Measurements from ENCODE around the gene ANKRD29. TPM values are rescaled to one million over a fixed set of nuclear protein-coding genes. Genes with fewer than 3 reads are reported as not detected.

ANKRD29 gene
- total RNA-seq, 1 experiment from 2014 or later: 2.4 TPM

GRCh38 chr18:23618862-23619387 is 43.8 kb downstream of the ANKRD29 start:
- H3K27me3 Mint-ChIP-seq (ENCODE audit: insufficient read depth, unreplicated experiment): peaks cover 12% of the 10 kb centered on the region
- H3K4me1 Mint-ChIP-seq (ENCODE audit: insufficient read depth, unreplicated experiment): peaks cover 6% of the 10 kb centered on the region
- no peak overlapping the region for H3K27ac Mint-ChIP-seq (ENCODE audit: low read depth, unreplicated experiment)
- ChIA-PET CTCF (interaction anchor here (12.6 kb wide), 1 partner anchor 84 kb away, joined by 211 read pairs; no protein-coding TSS in a partner anchor), POLR2A (interaction anchor here (0.6 to 0.7 kb wide), 3 partner anchors 10 to 28 kb away, joined by 3 read pairs; no protein-coding TSS in a partner anchor)
- H3K4me3 Mint-ChIP-seq (ENCODE audit: unreplicated experiment): no peak overlapping the region
- DNase-seq (ENCODE audit: unreplicated experiment): no peak
- H3K9me3 Mint-ChIP-seq (ENCODE audit: unreplicated experiment): no peaks in the 10 kb centered on the region
- TF ChIP-seq, protein P1, sequence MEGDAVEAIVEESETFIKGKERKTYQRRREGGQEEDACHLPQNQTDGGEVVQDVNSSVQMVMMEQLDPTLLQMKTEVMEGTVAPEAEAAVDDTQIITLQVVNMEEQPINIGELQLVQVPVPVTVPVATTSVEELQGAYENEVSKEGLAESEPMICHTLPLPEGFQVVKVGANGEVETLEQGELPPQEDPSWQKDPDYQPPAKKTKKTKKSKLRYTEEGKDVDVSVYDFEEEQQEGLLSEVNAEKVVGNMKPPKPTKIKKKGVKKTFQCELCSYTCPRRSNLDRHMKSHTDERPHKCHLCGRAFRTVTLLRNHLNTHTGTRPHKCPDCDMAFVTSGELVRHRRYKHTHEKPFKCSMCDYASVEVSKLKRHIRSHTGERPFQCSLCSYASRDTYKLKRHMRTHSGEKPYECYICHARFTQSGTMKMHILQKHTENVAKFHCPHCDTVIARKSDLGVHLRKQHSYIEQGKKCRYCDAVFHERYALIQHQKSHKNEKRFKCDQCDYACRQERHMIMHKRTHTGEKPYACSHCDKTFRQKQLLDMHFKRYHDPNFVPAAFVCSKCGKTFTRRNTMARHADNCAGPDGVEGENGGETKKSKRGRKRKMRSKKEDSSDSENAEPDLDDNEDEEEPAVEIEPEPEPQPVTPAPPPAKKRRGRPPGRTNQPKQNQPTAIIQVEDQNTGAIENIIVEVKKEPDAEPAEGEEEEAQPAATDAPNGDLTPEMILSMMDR (IDR thresholded peaks at IDR 0.05; ENCODE audit: unreplicated experiment): no peak
- BruUV-seq (replicated peaks): no TSS peak
- H3K36me3 Mint-ChIP-seq (ENCODE audit: insufficient read depth, unreplicated experiment): no peaks in the 10 kb centered on the region
- intact Hi-C loops (cut with micrococcal nuclease): no loop called here

DNA sequence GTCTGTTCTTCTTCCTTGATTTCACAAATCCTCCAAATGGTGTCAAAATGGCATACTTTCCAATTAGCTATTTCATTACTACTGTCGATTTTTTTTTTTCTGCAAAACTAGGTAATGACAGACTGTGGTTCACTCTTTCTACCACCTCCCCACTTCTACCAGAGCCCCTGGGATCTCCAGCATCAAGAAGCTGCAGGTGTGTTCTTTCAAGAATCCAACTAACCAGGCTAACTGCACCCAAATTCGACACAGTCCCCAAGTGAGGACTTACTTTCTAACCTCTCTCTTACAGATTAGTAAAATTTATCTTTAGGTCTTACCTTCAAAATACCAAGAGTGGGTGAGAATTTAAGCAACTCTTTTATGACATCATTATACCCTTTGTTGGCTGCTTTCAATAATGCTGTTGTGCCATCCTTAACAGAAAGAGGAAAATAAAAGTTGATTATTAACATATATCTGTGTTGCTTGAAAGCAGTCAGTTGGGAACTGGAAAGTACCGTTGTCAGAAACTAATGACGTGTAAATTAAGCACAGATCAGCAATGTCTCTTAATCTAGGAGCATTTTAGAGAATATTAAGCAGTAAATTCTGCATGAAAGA is 45.2 kb downstream of the ANKRD29 start:
- intact Hi-C loops (cut with micrococcal nuclease): no loop called here
- no peaks in the 10 kb centered on the region for H3K36me3 Mint-ChIP-seq (ENCODE audit: insufficient read depth, unreplicated experiment)
- CTCF ChIA-PET: interaction anchor here (0.9 to 12.6 kb wide), 4 partner anchors 8 to 195 kb away, joined by 3 to 211 read pairs (median 3); no protein-coding TSS in a partner anchor
- TF ChIP-seq, protein P1 (IDR thresholded peaks at IDR 0.05; ENCODE audit: unreplicated experiment): no peak
- no peak for DNase-seq (ENCODE audit: unreplicated experiment)
- POLR2A ChIA-PET: no interaction called here
- H3K4me3 Mint-ChIP-seq (ENCODE audit: unreplicated experiment): no peak overlapping the region
- no TSS peak for BruUV-seq (replicated peaks)
- H3K4me1 Mint-ChIP-seq (ENCODE audit: insufficient read depth, unreplicated experiment): peaks cover 6% of the 10 kb centered on the region
- H3K27ac Mint-ChIP-seq (ENCODE audit: low read depth, unreplicated experiment): no peak overlapping the region
- peaks cover 12% of the 10 kb centered on the region for H3K27me3 Mint-ChIP-seq (ENCODE audit: insufficient read depth, unreplicated experiment)
- no peaks in the 10 kb centered on the region for H3K9me3 Mint-ChIP-seq (ENCODE audit: unreplicated experiment)

DNA sequence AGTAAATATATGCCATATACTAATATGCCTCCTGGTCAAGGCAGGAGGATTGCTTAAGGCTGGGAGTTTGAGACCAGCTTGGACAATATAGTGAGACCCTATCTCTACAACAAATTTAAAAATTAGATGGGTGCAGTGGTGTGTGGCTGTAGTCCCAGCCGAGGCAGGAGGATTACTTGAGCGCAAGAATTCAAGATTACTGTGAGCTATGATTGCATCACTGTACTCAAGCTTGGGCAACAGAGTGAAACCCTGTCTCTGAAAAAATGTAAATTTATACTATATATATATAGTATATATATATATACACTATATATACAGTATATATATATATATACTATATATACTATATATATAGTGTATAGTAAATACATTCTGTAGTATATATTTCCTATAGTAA is 46.5 kb downstream of the ANKRD29 start:
- POLR2A ChIA-PET: no interaction called here
- Mint-ChIP-seq H3K27me3 (ENCODE audit: insufficient read depth, unreplicated experiment) (peaks cover 4% of the 10 kb centered on the region), H3K27ac (ENCODE audit: low read depth, unreplicated experiment) (no peak overlapping the region), H3K4me3 (ENCODE audit: unreplicated experiment) (no peak overlapping the region), H3K36me3 (ENCODE audit: insufficient read depth, unreplicated experiment) (no peaks in the 10 kb centered on the region), H3K4me1 (ENCODE audit: insufficient read depth, unreplicated experiment) (no peaks in the 10 kb centered on the region), H3K9me3 (ENCODE audit: unreplicated experiment) (no peaks in the 10 kb centered on the region)
- CTCF ChIA-PET: interaction anchor here (1.3 kb wide), 1 partner anchor 10 kb away, joined by 3 read pairs; no protein-coding TSS in a partner anchor
- intact Hi-C loops (cut with micrococcal nuclease): no loop called here
- no TSS peak for BruUV-seq (replicated peaks)
- DNase-seq (ENCODE audit: unreplicated experiment): no peak
- TF ChIP-seq, protein P1 (IDR thresholded peaks at IDR 0.05; ENCODE audit: unreplicated experiment): no peak

- no peaks in the 10 kb centered on the region for H3K27me3 Mint-ChIP-seq (ENCODE audit: insufficient read depth, unreplicated experiment)
- no TSS peak for BruUV-seq (replicated peaks)
- H3K4me3 Mint-ChIP-seq (ENCODE audit: unreplicated experiment): no peak overlapping the region
- H3K27ac Mint-ChIP-seq (ENCODE audit: low read depth, unreplicated experiment): no peak overlapping the region
- no peaks in the 10 kb centered on the region for H3K36me3 Mint-ChIP-seq (ENCODE audit: insufficient read depth, unreplicated experiment)
- H3K9me3 Mint-ChIP-seq (ENCODE audit: unreplicated experiment): no peaks in the 10 kb centered on the region
- TF ChIP-seq, protein P1 (IDR thresholded peaks at IDR 0.05; ENCODE audit: unreplicated experiment): no peak
- H3K4me1 Mint-ChIP-seq (ENCODE audit: insufficient read depth, unreplicated experiment): no peaks in the 10 kb centered on the region
- ChIA-PET CTCF (interaction anchor here (0.6 to 4.2 kb wide), 8 partner anchors 8 to 197 kb away, joined by 3 to 30 read pairs (median 4); no protein-coding TSS in a partner anchor), POLR2A (interaction anchor here (1.2 to 1.5 kb wide), 2 partner anchors 10 to 11 kb away, joined by 3 read pairs; no protein-coding TSS in a partner anchor)
- intact Hi-C loops (cut with micrococcal nuclease): no loop called here
- no peak for DNase-seq (ENCODE audit: unreplicated experiment)
These were observed 47.8 kb downstream of the ANKRD29 start for GRCh38 chr18:23614891-23615290.

All from MCF 10A (cell line).